OCI-LY1 (cell line): ENCODE measurements around the gene FAM32A.

Experiments
- CTCF ChIP-seq: fragments of 200-600 bp; sonication (generic), shearing (Covaris generic); IDR thresholded peaks from 2 replicates; pipeline ENCODE4 v1.5.1; 2017; ENCODE audit warnings: mild to moderate bottlenecking, antibody characterized with exemption, low read length, moderate library complexity, mixed read lengths
- EZH2 ChIP-seq: fragments of 200-600 bp; sonication (generic), shearing (Covaris generic); IDR thresholded peaks from 2 replicates; pipeline ENCODE4 v1.8.0; 2017; ENCODE audit warnings: borderline replicate concordance, mixed run types, mild to moderate bottlenecking, antibody characterized with exemption, low read length, moderate library complexity, mixed read lengths

DNA sequence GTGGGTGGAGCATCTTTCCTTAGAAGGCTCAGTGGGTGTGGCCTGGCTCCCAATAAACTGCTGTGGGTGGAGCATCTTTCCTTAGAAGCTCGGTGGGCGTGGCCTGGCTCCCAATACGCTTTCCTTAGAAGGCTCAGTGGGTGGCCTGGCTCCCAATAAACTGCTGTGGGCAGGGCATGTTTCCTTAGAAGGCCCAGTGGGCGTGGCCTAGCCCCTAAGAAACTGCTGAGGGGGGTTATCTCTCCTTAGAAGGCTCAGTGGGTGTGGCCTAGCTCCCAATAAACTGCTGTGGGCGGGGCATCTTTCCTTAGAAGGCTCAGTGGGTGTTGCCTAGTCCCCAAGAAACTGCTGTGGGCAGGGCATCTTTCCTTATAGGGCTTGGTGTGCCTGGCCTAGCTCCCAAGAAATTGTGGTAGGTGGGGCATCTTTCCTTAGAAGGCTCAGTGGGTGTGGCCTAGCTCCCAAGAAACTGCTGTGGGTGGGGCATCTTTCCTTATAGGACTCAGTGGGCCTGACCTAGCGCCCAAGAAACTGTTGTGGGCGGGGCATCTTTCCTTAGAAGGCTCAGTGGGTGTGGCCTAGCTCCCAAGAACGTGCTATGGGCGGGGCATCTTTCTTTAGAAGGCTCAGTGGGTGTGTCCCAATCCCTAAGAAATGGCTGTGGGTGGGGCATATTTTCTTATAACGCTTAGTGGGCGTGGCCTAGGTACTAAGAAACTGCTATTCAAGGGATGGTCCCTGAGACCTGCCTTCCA lies 31.5 kb upstream of the FAM32A start:
- no peak for TF ChIP-seq CTCF
- TF ChIP-seq EZH2, result no peak
